Lung (tissue), 12 donors: ENCODE data around the gene VGLL4. TPM values are rescaled to one million over a fixed set of nuclear protein-coding genes. Genes with fewer than 3 reads are reported as not detected.
"Not testable (repeated sequence)": the region's sequence is repeated elsewhere in the genome, so short reads cannot be mapped to it uniquely, and the experiment has no call there.

Source experiments
- ATAC-seq: fragments of 200-7000 bp; cut with Tn5 transposase; one replicate; pipeline ENCODE4 v1.9.1; 2020; ENCODE audit warnings: moderate number of reproducible peaks; ENCODE audit not compliant: insufficient read depth, low FRiP score
- DNase-seq, 3 donors: peaks; one replicate each; pipeline ENCODE4 v3.0.0-alpha.2; 2013 to 2017
- H3K27ac ChIP-seq, 2 donors: one replicate each; pipeline ENCODE4 v1.5.1; 2013; ENCODE audit warnings: mild to moderate bottlenecking in 2 of 2, moderate library complexity in 2 of 2, control low read depth in 1 of 2, inconsistent platforms in 1 of 2, low read depth in 1 of 2, low read length in 1 of 2
- H3K27me3 ChIP-seq, 3 donors: one replicate each; pipeline ENCODE4 v1.5.1; 2013; ENCODE audit warnings: low read length in 2 of 3; ENCODE audit not compliant: control insufficient read depth in 3 of 3, insufficient read depth in 3 of 3
- H3K36me3 ChIP-seq, 4 donors: one replicate each; pipeline ENCODE4 v1.5.1; 2013; ENCODE audit warnings: low read length in 4 of 4, mild to moderate bottlenecking in 1 of 4, moderate library complexity in 1 of 4; ENCODE audit not compliant: control insufficient read depth in 4 of 4, insufficient read depth in 4 of 4
- H3K4me1 ChIP-seq, 5 donors: one replicate each; pipeline ENCODE4 v1.5.1; 2013; ENCODE audit warnings: low read length in 5 of 5, mild to moderate bottlenecking in 2 of 5, moderate library complexity in 1 of 5; ENCODE audit not compliant: control insufficient read depth in 5 of 5, insufficient read depth in 5 of 5
- H3K4me3 ChIP-seq: one replicate; pipeline ENCODE4 v1.5.1; 2013; ENCODE audit warnings: mild to moderate bottlenecking, control low read depth, moderate library complexity
- H3K9ac ChIP-seq, 2 donors: one replicate each; pipeline ENCODE4 v1.5.1; 2013; ENCODE audit warnings: low read length in 2 of 2, control low read depth in 1 of 2; ENCODE audit not compliant: insufficient read depth in 1 of 2
- H3K9me3 ChIP-seq, 4 donors: one replicate each; pipeline ENCODE4 v1.5.1; 2013; ENCODE audit warnings: low read length in 3 of 4, mild to moderate bottlenecking in 1 of 4, moderate library complexity in 1 of 4; ENCODE audit not compliant: control insufficient read depth in 4 of 4, insufficient read depth in 3 of 4
- WGBS, 2 donors: extraction: QIAGEN DNeasy Blood & Tissue Kit; methylation state at CpG; one replicate each; pipeline ENCODE4 v1.1.7; 2013; 5-methylcytosine and 5-hydroxymethylcytosine counted together
- polyA plus RNA-seq, 2 donors: library from polyadenylated mRNA; stranded (reverse); fragments of 200-250 nt; gene quantifications; one replicate each; pipeline ENCODE4 v1.2.1, GENCODE V29; 2013
- total RNA-seq, 2 donors: library from RNA; depleted of rRNA in 1 of 2; stranded (reverse); fragments of >200 nt in 1 of 2; gene quantifications; one replicate each; pipeline ENCODE4 v1.2.1, GENCODE V29; 2014 to 2021
- TF ChIP-seq, protein P1 (sequence below): IDR thresholded peaks from 2 replicates; pipeline ENCODE4 v1.5.1; 2012; ENCODE audit warnings: mild to moderate bottlenecking; ENCODE audit errors: control extremely low read depth, extremely low read depth
- donor health status: control.
- donor health status: control.
- donor health status: Bipolar disorder and iron deficiency.
- donor health status: healthy.
- donor health status: DM: yes; HTN: yes; CAD: no.

Gene VGLL4
- total and polyA plus RNA-seq, 4 donors = 30.5 to 94.1 (median 39.3) TPM

DNA sequence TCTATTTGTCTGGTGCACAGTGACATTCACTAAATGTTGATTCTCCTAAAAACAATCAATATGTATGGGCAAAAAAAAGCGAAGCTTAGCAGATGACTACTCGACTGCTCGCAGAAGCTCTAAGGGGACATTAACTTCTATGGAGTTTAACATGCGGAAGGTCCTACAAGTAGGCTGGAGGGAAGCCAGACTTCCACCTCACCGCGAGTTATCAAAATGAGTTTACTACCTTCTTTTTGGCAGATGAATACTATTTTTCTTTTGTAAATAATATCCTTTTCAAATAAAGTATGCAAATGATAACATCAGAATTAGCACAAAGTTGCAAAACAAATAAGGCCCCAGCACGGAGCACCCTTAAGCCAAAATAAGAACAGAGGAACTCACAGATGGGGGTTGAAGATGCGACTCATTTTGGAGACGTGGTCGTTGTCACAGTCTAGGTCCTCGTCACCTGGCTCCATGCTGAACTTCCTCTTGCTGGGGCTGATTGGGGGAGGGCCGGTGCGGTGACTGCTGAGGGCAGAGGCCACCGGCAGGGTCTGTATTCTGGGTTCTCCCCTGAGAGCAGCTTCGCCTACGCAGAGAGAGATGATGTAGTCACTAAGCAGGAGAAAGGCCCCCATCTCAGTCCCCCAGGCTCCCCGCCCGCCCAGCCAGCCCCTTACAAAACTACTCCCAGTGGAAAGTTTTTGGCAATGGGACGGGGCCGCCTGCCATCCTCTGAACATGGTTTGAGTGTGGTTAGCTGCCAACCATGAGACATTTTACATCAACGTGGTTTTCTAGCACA is 42.1 kb downstream of the VGLL4 start:
- Histone ChIP-seq H3K9me3 (no peaks in the 10 kb centered on the region), H3K9ac (no peak overlapping the region), H3K4me3 (no peak overlapping the region), H3K27ac (peak overlapping the region; percentile 78 to 89), H3K4me1 (peaks cover 9 to 58% (median 35%) of the 10 kb centered on the region in 5 donors), H3K27me3 (no peaks in the 10 kb centered on the region), H3K36me3 (peaks cover 0 to 14% (median 9%) of the 10 kb centered on the region in 4 donors)
- ATAC-seq (no peak), DNase-seq (no peak)
- TF ChIP-seq, protein P1, sequence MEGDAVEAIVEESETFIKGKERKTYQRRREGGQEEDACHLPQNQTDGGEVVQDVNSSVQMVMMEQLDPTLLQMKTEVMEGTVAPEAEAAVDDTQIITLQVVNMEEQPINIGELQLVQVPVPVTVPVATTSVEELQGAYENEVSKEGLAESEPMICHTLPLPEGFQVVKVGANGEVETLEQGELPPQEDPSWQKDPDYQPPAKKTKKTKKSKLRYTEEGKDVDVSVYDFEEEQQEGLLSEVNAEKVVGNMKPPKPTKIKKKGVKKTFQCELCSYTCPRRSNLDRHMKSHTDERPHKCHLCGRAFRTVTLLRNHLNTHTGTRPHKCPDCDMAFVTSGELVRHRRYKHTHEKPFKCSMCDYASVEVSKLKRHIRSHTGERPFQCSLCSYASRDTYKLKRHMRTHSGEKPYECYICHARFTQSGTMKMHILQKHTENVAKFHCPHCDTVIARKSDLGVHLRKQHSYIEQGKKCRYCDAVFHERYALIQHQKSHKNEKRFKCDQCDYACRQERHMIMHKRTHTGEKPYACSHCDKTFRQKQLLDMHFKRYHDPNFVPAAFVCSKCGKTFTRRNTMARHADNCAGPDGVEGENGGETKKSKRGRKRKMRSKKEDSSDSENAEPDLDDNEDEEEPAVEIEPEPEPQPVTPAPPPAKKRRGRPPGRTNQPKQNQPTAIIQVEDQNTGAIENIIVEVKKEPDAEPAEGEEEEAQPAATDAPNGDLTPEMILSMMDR = no peak
- WGBS, 2 donors = 57 to 71% methylated on average over 21 of the region's 21 CpGs

GRCh38 chr3:11600501-11601282 is 43.0 kb downstream of the VGLL4 start:
- Histone ChIP-seq H3K27me3 (no peaks in the 10 kb centered on the region), H3K4me3 (no peak overlapping the region), H3K36me3 (peaks cover 0 to 13% (median 9%) of the 10 kb centered on the region in 4 donors), H3K9me3 (no peaks in the 10 kb centered on the region), H3K27ac (peak overlapping the region; percentile 78 to 89), H3K4me1 (peaks cover 11 to 58% (median 34%) of the 10 kb centered on the region in 5 donors), H3K9ac (peak overlapping the region in 1 of 2 donors; percentile 15)
- 67 to 71% methylated on average over 18 of the region's 18 CpGs for WGBS, 2 donors
- ATAC-seq (peak; percentile 80), DNase-seq (peak; percentile 82 to 87 (median 85))
- TF ChIP-seq, protein P1 = no peak

DNA sequence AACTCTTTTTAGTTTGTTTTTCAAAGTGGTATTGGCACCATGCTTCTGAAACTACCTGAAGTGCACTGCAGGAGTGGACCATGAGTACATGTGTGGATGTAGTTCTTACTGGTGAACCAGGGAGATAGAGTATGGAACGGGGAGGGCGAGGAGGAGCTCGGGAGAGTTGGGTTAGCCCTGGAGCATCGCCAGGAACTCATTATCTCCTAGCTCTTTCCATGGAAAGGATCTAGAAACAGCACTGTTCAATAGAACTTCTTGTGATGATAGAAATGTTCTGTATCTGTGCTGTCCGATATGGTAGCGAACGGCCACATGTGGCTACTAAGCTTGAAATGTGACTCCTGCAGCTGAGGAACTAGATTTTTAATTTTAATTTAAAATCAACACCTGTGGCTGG is 47.3 kb downstream of the VGLL4 start:
- Histone ChIP-seq H3K4me1 (peaks cover 21 to 53% (median 37%) of the 10 kb centered on the region in 5 donors), H3K9me3 (no peaks in the 10 kb centered on the region), H3K4me3 (no peak overlapping the region), H3K27ac (no peak overlapping the region), H3K9ac (peak overlapping the region in 1 of 2 donors; percentile 8), H3K27me3 (no peaks in the 10 kb centered on the region), H3K36me3 (peaks cover 0 to 13% (median 7%) of the 10 kb centered on the region in 4 donors)
- DNase-seq (no peak), ATAC-seq (no peak)
- TF ChIP-seq, protein P1 = no peak
- 80 to 89% methylated on average over 7 of the region's 7 CpGs for WGBS, 2 donors

DNA sequence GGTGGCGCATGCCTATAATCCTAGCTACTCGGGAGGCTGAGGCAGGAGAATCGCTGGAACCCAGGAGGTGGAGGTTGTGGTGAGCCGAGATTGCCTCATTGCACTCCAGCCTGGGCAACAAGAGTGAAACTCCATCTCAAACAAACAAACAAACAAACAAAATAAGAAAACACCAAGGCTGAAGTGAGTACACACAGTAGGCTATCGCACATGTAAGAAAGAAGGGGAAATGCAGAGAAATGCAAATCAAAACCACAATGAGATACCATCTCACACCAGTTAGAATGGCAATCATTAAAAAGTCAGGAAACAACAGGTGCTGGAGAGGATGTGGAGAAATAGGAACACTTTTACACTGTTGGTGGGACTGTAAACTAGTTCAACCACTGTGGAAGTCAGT is 48.7 kb downstream of the VGLL4 start:
- H3K27me3 ChIP-seq, H3K4me3 ChIP-seq, ATAC-seq, H3K27ac ChIP-seq, H3K36me3 ChIP-seq, DNase-seq, H3K9me3 ChIP-seq, H3K9ac ChIP-seq: not testable (repeated sequence)
- H3K4me1 ChIP-seq = peaks cover 20 to 53% (median 41%) of the 10 kb centered on the region in 5 donors
- WGBS, 2 donors = 92 to 95% methylated on average over 5 of the region's 5 CpGs
